Liver (tissue), 9 donors: ENCODE measurements around the gene CDON. TPM values are rescaled to one million over a fixed set of nuclear protein-coding genes. Genes with fewer than 3 reads are reported as not detected.

ENCODE experiments used
- DNase-seq: peaks from one replicate; pipeline ENCODE4 v3.0.0-alpha.2; 2017; ENCODE audit warnings: low spot score
- H3K27ac ChIP-seq, 2 donors: one replicate each; pipeline ENCODE4 v1.7.0; 2013; ENCODE audit warnings: inconsistent platforms in 2 of 2, low read length in 2 of 2, control low read depth in 1 of 2, low read depth in 1 of 2, mild to moderate bottlenecking in 1 of 2
- H3K27me3 ChIP-seq, 4 donors: one replicate each; pipeline versions ENCODE4 v1.6.1 to v1.7.0; 2013; ENCODE audit warnings: low read length in 3 of 4, inconsistent platforms in 1 of 4, mild to moderate bottlenecking in 1 of 4, moderate library complexity in 1 of 4; ENCODE audit not compliant: control insufficient read depth in 4 of 4, insufficient read depth in 4 of 4
- H3K36me3 ChIP-seq, 4 donors: one replicate each; pipeline versions ENCODE4 v1.6.1 to v1.7.0; 2013; ENCODE audit warnings: low read length in 3 of 4, mild to moderate bottlenecking in 3 of 4, low read depth in 1 of 4, moderate library complexity in 1 of 4; ENCODE audit not compliant: control insufficient read depth in 4 of 4, insufficient read depth in 3 of 4
- H3K4me1 ChIP-seq, 4 donors: one replicate each; pipeline versions ENCODE4 v1.6.1 to v1.7.0; 2013; ENCODE audit warnings: low read length in 3 of 4, mild to moderate bottlenecking in 3 of 4, moderate library complexity in 1 of 4; ENCODE audit not compliant: control insufficient read depth in 4 of 4, insufficient read depth in 4 of 4
- H3K4me3 ChIP-seq, 3 donors: one replicate each; pipeline versions ENCODE4 v1.6.1 to v1.7.0; 2013; ENCODE audit warnings: low read length in 3 of 3, control low read depth in 1 of 3, low read depth in 1 of 3, mild to moderate bottlenecking in 1 of 3
- H3K9ac ChIP-seq, 2 donors: one replicate each; pipeline ENCODE4 v1.7.0; 2013; ENCODE audit warnings: low read length in 2 of 2, mild to moderate bottlenecking in 2 of 2, moderate library complexity in 2 of 2, control low read depth in 1 of 2, low read depth in 1 of 2
- H3K9me3 ChIP-seq, 4 donors: one replicate each; pipeline versions ENCODE4 v1.6.1 to v1.7.0; 2013; ENCODE audit warnings: low read length in 3 of 4; ENCODE audit not compliant: control insufficient read depth in 4 of 4
- CTCF ChIP-seq: fragments of 150-350 bp; IDR thresholded peaks from 2 replicates; pipeline ENCODE4 v1.5.1; 2017; ENCODE audit warnings: improper control_type of control experiment, low read depth, low read length; ENCODE audit not compliant: missing input control
- EGR1 ChIP-seq, 2 donors: IDR thresholded peaks; 2 replicates each; pipeline ENCODE4 v1.6.1; 2016 to 2018; ENCODE audit warnings: antibody characterized with exemption in 2 of 2, low read depth in 2 of 2
- FOXA1 ChIP-seq: IDR thresholded peaks from 2 replicates; pipeline ENCODE4 v1.6.1; 2016; ENCODE audit warnings: antibody characterized with exemption
- FOXA2 ChIP-seq: IDR thresholded peaks from 2 replicates; pipeline ENCODE4 v1.6.1; 2016; ENCODE audit warnings: antibody characterized with exemption
- GABPA ChIP-seq, 2 donors: IDR thresholded peaks in 1 of 2; conservative IDR thresholded peaks in 1 of 2; 2 replicates each; pipeline ENCODE4 v1.6.1; 2016; ENCODE audit warnings: antibody characterized with exemption in 2 of 2, mild to moderate bottlenecking in 1 of 2, moderate library complexity in 1 of 2
- HNF4A ChIP-seq, 2 donors: conservative IDR thresholded peaks; 2 replicates each; pipeline ENCODE4 v1.6.1; 2016; ENCODE audit warnings: antibody characterized with exemption in 2 of 2, mild to moderate bottlenecking in 2 of 2
- HNF4G ChIP-seq: IDR thresholded peaks from 2 replicates; pipeline ENCODE4 v1.6.1; 2016; ENCODE audit warnings: antibody characterized with exemption
- JUND ChIP-seq, 2 donors: IDR thresholded peaks; 2 replicates each; pipeline ENCODE4 v1.6.1; 2016; ENCODE audit warnings: antibody characterized with exemption in 2 of 2
- MAX ChIP-seq: IDR thresholded peaks from 2 replicates; pipeline ENCODE4 v1.6.1; 2016; ENCODE audit warnings: antibody characterized with exemption
- NR2F2 ChIP-seq: IDR thresholded peaks from 2 replicates; pipeline ENCODE4 v1.6.1; 2016; ENCODE audit warnings: antibody characterized with exemption
- RAD21 ChIP-seq, 2 donors: IDR thresholded peaks; 2 replicates each; pipeline ENCODE4 v1.6.1; 2016; ENCODE audit warnings: antibody characterized with exemption in 2 of 2, mild to moderate bottlenecking in 2 of 2
- REST ChIP-seq: IDR thresholded peaks from 2 replicates; pipeline ENCODE4 v1.6.1; 2016; ENCODE audit warnings: antibody characterized with exemption, mild to moderate bottlenecking
- RXRA ChIP-seq, 2 donors: IDR thresholded peaks; 2 replicates each; pipeline ENCODE4 v1.6.1; 2017 to 2018; ENCODE audit warnings: antibody characterized with exemption in 2 of 2, mild to moderate bottlenecking in 1 of 2
- SP1 ChIP-seq: IDR thresholded peaks from 2 replicates; pipeline ENCODE4 v1.6.1; 2018; ENCODE audit warnings: antibody characterized with exemption, mild to moderate bottlenecking
- TAF1 ChIP-seq: conservative IDR thresholded peaks from 2 replicates; pipeline ENCODE4 v1.6.1; 2016; ENCODE audit warnings: antibody characterized with exemption, mild to moderate bottlenecking
- YY1 ChIP-seq: IDR thresholded peaks from 2 replicates; pipeline ENCODE4 v1.6.1; 2016; ENCODE audit warnings: antibody characterized with exemption, mild to moderate bottlenecking
- WGBS: extraction: QIAGEN DNeasy Blood & Tissue Kit; methylation state at CpG from one replicate; pipeline ENCODE4 v1.1.7; 2013; 5-methylcytosine and 5-hydroxymethylcytosine counted together
- polyA plus RNA-seq, 2 donors: library from polyadenylated mRNA; stranded (reverse) in 1 of 2; unstranded in 1 of 2; fragments of 200-250 nt in 1 of 2; fragments of >200 nt in 1 of 2; fragmentation: Nextera tagmentation in 1 of 2; extraction: Ambion mirVana in 1 of 2; gene quantifications; one replicate each; pipeline versions ENCODE4 v1.2.1 to v1.2.3, GENCODE V29; 2013 to 2015
- total RNA-seq, 2 donors: library from RNA; depleted of rRNA; stranded (reverse); fragments of >200 nt; gene quantifications; one replicate each; pipeline ENCODE4 v1.2.3, GENCODE V29; 2014
- TF ChIP-seq, protein P1 (sequence below): IDR thresholded peaks from 2 replicates; pipeline ENCODE4 v1.6.1; 2016; ENCODE audit warnings: antibody characterized with exemption
- donor health status: healthy.
- donor health status: healthy.
- donor health status: healthy.
- donor health status: healthy.
- donor health status: healthy.

The CDON gene
- total and polyA plus RNA-seq, 4 donors, result 0.69 to 7.4 (median 3.9) TPM

GRCh38 chr11:126049159-126049558 lies 13.5 kb downstream of the CDON start:
- no peak for DNase-seq
- Histone ChIP-seq H3K4me1 (no peaks in the 10 kb centered on the region), H3K9ac (no peak overlapping the region), H3K27ac (no peak overlapping the region), H3K4me3 (no peak overlapping the region), H3K27me3 (no peaks in the 10 kb centered on the region), H3K36me3 (no peaks in the 10 kb centered on the region), H3K9me3 (no peaks in the 10 kb centered on the region)
- TF ChIP-seq YY1 (no peak), JUND (IDR thresholded peaks at IDR 0.05) (no peak), RXRA (IDR thresholded peaks at IDR 0.05) (no peak), CTCF (no peak), HNF4G (no peak), RAD21 (IDR thresholded peaks at IDR 0.05) (no peak), HNF4A (conservative IDR thresholded peaks at IDR 0.05) (no peak), EGR1 (IDR thresholded peaks at IDR 0.05; ENCODE audit: low read depth in 2 of 2) (no peak)
- 91% methylated on average over 1 of the region's 1 CpG for WGBS

- Histone ChIP-seq H3K36me3 (no peaks in the 10 kb centered on the region), H3K9ac (no peak overlapping the region), H3K27me3 (no peaks in the 10 kb centered on the region), H3K27ac (no peak overlapping the region), H3K9me3 (no peaks in the 10 kb centered on the region), H3K4me1 (no peaks in the 10 kb centered on the region), H3K4me3 (no peak overlapping the region)
- no peak for TF ChIP-seq RAD21 (IDR thresholded peaks at IDR 0.05)
- TF ChIP-seq JUND (IDR thresholded peaks at IDR 0.05), result no peak
- TF ChIP-seq FOXA2, result no peak
- TF ChIP-seq FOXA1, result no peak
- TF ChIP-seq REST, result no peak
- TF ChIP-seq TAF1, result no peak
- TF ChIP-seq SP1, result no peak
- TF ChIP-seq GABPA (IDR thresholded peaks at IDR 0.05 in 1 of 2, conservative IDR thresholded peaks at IDR 0.05 in 1 of 2), result no peak
- DNase-seq, result no peak
- WGBS, result 66% methylated on average over 5 of the region's 5 CpGs
These were observed 14.5 kb downstream of the CDON start for GRCh38 chr11:126048197-126048596.

GRCh38 chr11:126046570-126047195 lies 16.0 kb downstream of the CDON start:
- Histone ChIP-seq H3K27me3 (no peaks in the 10 kb centered on the region), H3K4me1 (no peaks in the 10 kb centered on the region), H3K9me3 (no peaks in the 10 kb centered on the region), H3K9ac (no peak overlapping the region), H3K4me3 (no peak overlapping the region), H3K36me3 (no peaks in the 10 kb centered on the region), H3K27ac (no peak overlapping the region)
- 90% methylated on average over 5 of the region's 5 CpGs for WGBS
- no peak for DNase-seq
- TF ChIP-seq MAX, result no peak
- TF ChIP-seq, protein P1, sequence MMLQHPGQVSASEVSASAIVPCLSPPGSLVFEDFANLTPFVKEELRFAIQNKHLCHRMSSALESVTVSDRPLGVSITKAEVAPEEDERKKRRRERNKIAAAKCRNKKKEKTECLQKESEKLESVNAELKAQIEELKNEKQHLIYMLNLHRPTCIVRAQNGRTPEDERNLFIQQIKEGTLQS, result no peak
- TF ChIP-seq JUND (IDR thresholded peaks at IDR 0.05), result no peak
- no peak for TF ChIP-seq YY1
- no peak for TF ChIP-seq EGR1 (IDR thresholded peaks at IDR 0.05; ENCODE audit: low read depth in 2 of 2)
- no peak for TF ChIP-seq HNF4G
- TF ChIP-seq RAD21 (IDR thresholded peaks at IDR 0.05), result no peak
- TF ChIP-seq SP1, result no peak
- no peak for TF ChIP-seq NR2F2
- TF ChIP-seq FOXA1, result no peak
- no peak for TF ChIP-seq FOXA2
- no peak for TF ChIP-seq TAF1
- TF ChIP-seq REST, result no peak
- TF ChIP-seq GABPA (IDR thresholded peaks at IDR 0.05 in 1 of 2, conservative IDR thresholded peaks at IDR 0.05 in 1 of 2), result no peak
